ENCODE data around the gene CAMK2D.

CAMK2D gene

DNA sequence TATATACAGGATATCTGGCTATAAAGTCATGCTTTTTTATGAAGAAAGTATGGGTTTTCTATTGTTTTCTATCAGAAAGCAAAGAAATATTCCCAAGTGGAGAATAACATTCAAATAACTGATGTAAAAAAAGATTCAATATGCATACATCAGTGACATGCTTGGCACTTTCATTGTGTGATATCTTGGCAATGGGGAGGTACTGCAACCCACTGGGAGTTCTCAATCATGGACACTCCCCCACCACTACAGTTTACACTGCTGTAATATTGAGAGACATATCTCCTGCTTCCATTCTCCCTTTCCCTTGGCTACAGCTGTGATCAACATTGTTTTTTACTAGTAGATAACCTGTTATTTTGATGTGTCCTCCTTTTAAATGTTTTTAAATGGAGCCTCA is 257.8 kb downstream of the CAMK2D start:
- DNase-seq = no peak

DNA sequence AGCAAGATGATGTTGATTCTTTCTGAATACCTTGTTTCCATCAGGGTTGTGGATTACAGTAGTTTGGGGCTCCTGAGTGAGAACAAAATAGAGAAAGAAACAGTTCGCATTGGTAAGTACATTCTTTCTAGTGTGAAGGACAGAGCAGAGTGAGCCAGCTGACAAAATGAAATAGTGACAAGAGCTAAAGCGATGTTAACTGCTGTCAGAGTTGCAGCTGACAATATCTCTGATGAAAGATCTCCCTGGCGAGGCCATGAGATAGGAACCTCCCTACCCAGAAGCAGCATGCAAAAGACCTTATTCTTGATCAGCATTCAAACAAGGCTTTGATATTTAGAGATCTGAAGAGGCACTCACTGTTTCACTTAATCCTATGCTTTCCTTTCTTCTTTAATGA is 258.6 kb downstream of the CAMK2D start:
- no peak for DNase-seq

DNA sequence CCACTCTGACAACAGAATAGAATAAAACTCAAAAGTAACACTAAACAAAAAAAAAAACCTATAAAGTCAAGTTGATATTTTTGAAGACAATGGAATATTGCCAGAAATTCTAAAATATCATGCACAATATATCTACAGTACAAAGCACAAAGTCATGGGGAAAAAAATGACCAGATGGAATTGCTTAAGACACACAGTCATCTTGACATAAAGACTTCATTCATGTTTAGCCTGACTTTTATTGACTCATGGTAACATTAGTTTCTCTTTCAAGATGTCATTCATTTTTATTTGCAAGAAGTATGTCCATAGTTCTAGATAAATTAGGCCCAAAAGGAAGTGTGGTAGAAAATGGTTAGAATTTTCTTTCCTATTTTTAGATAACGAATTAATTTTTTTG is 259.1 kb downstream of the CAMK2D start:
- DNase-seq = no peak

DNA sequence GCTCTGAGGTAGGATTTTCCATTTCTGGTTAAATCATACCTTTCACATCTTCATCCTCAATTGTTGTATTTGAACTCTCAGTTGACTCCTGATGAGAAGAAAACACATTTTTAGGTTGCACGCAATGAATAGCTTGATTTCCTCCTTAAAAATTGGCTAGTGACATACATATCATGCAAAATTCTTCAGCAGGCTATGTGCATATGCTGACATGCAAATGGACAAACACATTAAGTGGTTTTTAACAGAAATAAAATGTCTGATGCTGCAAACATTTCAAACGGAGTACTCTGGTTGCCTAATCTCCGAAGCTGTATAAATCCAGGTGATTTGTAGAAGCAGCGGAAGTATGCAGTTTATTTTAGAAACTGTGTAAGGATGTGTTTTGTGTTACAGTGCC is 261.1 kb downstream of the CAMK2D start:
- DNase-seq = no peak

GRCh38 chr4:113499696-113500095 is 261.8 kb downstream of the CAMK2D start:
- DNase-seq = no peak

GRCh38 chr4:113499166-113499565 is 262.4 kb downstream of the CAMK2D start:
- DNase-seq = no peak

GRCh38 chr4:113497154-113497884 is 264.2 kb downstream of the CAMK2D start:
- DNase-seq = no peak

DNA sequence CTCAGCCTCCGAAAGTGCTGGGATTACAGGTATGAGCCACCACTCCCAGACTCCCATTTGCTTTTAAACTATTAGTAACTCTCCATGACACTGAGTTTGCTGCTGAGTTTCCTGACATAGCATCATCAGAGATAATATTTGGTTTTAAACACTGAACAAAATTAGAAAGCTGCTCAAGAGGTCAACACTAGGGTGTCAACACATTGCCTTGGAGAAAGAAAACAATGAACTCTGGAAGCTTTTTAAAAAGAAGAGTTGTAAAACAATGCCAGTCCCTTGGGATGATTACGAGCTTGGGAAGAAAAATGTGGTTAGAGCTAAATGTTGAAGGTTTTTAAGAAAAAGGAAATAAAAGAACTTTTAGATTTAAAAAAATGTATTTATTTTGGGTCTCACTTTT is 264.8 kb downstream of the CAMK2D start:
- DNase-seq = no peak

- DNase-seq = no peak
These were observed 265.7 kb downstream of the CAMK2D start for GRCh38 chr4:113495790-113496189.

DNA sequence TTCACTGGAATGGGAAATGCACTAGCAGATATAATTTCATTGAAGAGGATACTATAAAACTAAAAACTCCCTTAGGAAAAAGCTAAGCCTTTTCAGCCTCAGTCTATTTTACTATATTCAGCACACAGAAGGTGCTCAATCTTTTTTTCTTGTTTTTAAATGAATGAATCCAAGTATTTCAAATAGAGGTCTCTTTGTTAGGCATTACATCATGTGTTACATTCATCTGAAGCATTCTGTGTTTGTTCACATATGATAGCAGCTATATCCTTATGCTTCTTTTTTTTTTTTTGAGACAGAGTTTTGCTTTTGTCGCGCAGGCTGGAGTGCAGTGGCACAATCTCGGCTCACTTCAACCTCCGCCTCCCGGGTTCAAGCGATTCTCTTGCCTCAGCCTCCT is 278.4 kb downstream of the CAMK2D start:
- no peak for DNase-seq

- no peak for DNase-seq
These were observed 279.2 kb downstream of the CAMK2D start for GRCh38 chr4:113482325-113482724.

GRCh38 chr4:113481820-113482219 is 279.7 kb downstream of the CAMK2D start:
- DNase-seq = no peak

- DNase-seq = no peak
These were observed 281.4 kb downstream of the CAMK2D start for GRCh38 chr4:113480109-113480508.

DNA sequence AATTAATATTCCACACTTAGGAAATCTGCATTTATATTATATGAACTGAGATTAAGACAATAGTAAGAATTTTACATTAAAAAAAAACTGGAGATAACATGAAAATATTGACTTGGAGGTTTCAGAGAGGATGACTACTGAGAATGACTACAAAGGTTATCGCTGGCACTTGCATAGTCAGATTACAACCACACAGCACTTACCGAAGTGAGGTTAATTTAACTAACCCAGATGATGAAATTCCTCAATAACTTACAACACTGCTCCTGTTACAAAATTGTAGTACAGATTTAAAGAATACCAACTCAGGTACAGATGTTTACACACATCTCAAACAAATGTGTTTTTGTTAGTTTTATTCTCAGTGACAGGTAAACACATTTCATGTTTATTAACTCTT is 283.5 kb downstream of the CAMK2D start:
- no peak for DNase-seq

- DNase-seq = no peak
These were observed 284.7 kb downstream of the CAMK2D start for GRCh38 chr4:113476800-113477199.

GRCh38 chr4:113474017-113474416 is 287.5 kb downstream of the CAMK2D start:
- no peak for DNase-seq

- DNase-seq = no peak
These were observed 288.7 kb downstream of the CAMK2D start for GRCh38 chr4:113472864-113473263.

DNA sequence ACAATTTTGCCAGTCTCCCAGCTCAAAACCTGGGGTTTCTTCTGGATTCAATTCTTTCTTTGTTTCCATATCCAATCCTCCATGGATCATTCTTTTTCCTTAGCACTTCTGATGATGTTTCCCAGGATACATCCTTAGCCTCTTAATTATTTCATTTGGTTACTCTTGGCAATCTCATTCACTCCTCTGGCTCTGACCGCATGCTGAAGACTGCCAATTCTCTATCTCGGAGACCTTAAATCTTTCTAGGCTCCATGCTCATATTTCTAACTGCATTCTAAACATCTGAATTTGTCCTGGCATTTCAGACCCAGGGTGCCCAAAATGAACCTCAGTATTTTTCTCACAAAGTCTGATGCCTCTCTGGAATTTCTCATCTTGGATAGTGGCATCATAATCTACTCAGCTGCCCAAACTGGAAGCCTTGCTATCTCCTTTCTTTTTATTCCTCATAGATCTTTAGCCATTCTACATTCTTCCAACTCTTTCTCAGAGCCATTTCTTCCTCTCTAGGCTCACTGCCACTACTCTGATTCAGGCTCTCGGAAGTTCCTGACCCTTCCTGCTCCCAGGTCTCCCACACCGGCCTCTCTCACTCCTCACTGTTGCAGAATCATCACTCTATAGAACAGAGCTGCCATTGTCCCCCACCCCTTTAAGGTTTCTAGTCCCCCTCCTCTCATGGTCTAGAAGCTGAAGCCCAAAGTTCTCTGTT is 290.2 kb downstream of the CAMK2D start:
- no peak for DNase-seq

GRCh38 chr4:113469926-113470325 is 291.6 kb downstream of the CAMK2D start:
- no peak for DNase-seq

GRCh38 chr4:113469023-113469390 is 292.5 kb downstream of the CAMK2D start:
- no peak for DNase-seq

GRCh38 chr4:113468165-113469022 is 293.1 kb downstream of the CAMK2D start:
- DNase-seq = no peak

- DNase-seq = no peak
These were observed 294.0 kb downstream of the CAMK2D start for GRCh38 chr4:113467581-113467980.

- DNase-seq = no peak
These were observed 299.3 kb downstream of the CAMK2D start for GRCh38 chr4:113462286-113462685.

DNA sequence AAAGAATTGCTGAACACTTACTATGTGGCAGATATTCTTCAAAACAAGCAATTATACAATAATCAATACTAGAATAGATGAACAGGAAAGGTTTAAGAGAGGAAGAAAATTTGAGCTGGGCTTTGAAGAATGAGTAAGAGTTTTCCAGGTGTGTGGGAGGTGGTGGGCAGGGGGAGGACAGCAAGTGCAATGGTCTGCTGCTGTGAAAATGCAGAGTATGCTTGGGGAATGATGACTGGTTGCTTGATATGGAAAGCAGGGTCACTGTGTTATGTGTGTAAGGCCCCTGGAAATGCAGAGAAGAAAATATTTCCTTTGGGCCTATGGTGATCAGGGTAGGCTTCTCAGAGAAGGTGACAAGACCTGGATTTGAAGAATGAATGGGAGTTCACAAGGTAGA is 300.3 kb downstream of the CAMK2D start:
- DNase-seq = no peak

Data from NCI-H1930 (cell line).